NCI-H2081 treated with DMSO at 0.1 percent for 48 hours (cell line): ENCODE data around the gene CHAF1B.
"Not testable (repeated sequence)": the region's sequence is repeated elsewhere in the genome, so short reads cannot be mapped to it uniquely, and the experiment has no call there.

Experiments used
- DNase-seq: peaks from one replicate; lab custom pipeline; 2025; lab: John Stamatoyannopoulos, UW

Gene CHAF1B

DNA sequence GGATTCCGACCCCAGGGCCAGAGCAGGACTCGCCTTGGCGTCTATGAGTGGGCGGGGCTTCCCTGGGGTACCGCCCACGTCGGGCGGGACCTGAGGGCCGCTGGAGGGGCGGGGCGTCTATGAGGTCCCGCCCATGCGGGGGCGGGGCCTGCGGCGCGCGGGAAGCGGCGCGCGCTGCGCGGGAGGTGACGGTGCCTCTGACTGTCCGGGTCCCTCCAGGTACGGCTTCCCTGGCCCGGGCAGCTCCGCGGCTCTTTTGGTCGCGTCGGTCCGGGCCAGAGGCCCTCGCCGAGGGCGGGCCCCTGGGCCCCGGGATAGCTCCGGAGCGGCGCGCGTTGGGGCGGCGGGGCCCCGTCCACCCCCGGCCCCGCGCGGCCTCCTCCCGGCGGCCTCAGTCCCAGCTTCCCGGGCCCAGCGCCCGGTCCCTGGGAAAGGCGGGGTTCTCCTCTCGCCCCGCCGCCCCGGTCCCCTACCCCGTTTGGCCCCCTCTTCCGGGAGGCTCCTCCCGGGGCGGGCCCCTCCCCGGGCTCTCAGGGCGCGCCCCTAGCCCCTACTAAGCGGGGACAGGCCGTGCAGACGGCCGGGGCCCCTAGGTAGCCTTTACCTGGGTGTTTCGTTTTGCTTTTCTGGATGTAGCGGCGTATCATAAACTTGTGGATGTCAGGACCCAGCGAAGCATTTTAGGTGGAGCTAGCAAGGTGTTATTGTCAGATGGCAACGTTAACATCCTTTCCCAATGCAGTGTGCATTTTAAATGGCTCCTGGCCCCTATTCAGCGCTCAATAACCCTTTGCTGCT is at the start of gene CHAF1B:
Gene CHAF1B, plus strand, starts transcription at position 160 of the 798 bp plus-strand sequence. CDS start 745 bp downstream, outside the sequence.
- no peak for DNase-seq

DNA sequence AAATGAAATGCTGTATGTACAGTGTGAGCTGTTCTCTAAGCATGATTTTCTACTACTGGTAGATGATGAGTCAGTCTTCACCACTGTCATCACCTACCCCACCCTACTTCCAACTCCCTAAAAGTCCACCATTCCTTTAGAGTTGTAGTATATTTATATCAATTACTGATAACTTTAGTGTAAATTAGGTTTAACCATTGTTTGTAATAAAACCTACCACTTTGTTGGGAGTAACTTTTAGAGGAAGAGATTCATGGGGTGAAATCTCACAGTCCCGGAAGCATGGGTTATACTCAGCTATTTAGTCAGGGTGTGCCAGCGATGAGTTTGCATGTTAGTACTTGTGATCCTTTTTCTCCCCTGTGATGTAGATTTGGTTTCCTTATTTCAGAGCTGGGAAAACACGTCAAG is 48.1 kb upstream of the CHAF1B start:
- no peak for DNase-seq

DNA sequence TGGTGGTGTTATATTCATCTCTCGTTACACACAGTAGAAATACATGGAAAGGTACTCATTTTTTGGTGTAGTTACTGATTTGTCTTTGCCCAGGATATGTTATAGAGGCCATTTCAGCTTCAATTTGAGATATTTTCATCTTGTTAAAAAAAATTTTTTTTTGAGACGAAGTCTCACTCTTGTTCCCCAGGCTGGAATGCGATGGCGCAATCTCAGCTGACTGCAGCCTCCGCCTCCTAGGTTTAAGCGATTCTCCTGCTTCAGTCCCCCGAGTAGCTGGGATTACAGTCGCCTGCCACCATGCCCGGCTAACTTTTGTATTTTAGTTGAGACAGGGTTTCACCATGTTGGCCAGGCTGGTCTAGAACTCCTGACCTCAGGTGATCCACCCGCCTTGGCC is 46.2 kb upstream of the CHAF1B start:
- no peak for DNase-seq

DNA sequence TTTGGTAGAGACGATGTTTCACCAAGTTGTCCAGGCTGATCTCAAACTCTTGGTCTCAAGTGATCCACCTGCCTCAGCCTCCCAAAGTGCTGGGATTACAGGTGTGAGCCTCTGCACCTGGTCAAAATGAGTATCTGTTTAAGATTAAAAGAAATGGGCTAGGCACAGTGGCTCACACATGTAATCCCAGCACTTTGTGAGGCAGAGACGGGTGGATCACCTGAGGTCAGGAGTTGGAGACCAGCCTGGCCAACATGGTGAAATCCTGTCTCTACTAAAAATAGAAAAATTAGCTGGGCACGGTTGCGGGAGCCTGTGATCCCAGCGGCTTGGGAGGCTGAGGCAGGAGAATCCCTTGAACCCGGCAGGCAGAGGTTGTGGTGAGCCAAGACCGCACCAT is 42.6 kb upstream of the CHAF1B start:
- not testable (repeated sequence) for DNase-seq

DNA sequence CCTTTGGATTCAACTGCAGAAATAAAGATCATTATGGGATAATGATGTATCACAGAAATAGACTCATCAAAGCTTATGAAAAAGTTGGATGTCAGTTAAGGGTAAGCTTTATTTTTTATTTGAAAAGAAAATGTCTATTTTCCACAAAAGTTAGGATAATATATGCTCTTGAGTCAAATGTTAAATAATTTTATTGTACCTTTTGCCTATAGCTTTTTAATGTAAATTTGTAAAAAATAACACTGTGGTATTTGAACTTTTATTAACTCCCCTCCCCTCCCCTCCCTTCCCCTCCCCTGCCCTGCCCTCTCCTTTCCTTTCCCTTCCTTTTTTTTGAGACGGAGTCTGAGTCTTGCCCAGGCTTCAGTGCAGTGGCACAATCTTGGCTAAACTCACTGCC is 40.3 kb upstream of the CHAF1B start:
- no peak for DNase-seq

DNA sequence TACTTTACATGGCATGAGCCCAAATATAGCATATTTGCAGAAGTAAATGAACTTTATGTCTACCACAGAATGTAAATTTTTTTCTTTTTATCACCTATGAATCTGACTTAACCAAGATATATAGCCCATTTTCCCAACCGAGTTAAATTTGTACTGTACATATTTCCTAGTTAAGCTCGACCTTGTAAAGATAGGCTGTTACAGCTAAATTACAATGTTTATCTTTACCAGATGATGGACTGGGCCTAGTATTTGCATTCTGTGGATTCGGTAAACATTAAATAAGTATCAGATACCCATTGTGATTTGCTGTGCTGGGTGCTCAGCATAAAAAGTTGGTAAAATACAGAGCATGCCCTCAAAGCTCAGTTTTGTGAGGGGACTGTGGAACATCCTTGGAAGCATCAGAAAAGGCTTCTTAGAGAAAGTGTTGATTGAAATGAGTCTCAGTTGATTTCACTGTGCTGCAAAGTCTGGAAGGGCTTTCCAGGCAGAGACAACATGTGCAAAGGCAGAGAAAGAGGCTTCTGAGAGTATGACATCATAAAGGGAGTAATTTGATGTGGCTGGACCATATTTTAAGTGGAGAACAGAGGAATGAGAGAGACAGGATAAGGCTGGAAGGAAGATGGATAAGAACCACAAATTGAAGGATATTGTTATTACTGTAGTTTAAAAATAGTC is 37.8 kb upstream of the CHAF1B start:
- no peak for DNase-seq

DNA sequence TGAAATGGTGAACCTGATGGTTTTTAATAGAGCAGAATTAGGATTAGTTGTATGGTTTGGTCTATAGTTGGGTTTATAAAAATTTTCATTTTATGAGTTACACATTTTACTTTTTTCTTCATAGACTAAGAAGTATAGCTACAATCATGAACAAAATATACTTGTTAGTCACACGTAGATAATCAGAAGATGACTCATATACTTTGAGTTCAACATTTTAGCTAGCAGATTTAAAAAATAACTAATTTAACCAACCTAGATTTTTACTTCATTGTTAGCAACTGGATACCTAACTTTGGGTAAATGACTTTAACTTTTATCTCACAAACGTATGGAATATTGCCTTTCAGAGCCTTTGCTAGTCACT is 37.2 kb upstream of the CHAF1B start:
- no peak for DNase-seq

DNA sequence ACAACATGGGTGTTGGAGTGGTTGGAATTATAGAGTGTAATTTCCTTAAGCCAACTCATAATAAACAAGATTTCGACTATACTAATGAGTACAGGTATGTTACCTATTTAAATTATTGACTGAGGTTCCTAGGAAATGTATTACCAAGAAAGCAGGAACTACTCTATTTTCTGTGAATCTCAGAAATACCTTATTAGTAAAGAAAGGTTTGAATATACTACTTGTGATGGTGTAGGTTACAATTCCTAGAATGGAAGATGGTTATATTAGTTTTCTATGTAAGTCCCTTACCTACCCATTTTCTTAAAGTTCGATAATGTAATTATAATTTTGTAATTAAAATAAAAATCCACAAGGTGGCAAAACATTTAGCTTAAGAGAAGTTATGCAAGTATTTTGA is 35.9 kb upstream of the CHAF1B start:
- DNase-seq, result no peak

DNA sequence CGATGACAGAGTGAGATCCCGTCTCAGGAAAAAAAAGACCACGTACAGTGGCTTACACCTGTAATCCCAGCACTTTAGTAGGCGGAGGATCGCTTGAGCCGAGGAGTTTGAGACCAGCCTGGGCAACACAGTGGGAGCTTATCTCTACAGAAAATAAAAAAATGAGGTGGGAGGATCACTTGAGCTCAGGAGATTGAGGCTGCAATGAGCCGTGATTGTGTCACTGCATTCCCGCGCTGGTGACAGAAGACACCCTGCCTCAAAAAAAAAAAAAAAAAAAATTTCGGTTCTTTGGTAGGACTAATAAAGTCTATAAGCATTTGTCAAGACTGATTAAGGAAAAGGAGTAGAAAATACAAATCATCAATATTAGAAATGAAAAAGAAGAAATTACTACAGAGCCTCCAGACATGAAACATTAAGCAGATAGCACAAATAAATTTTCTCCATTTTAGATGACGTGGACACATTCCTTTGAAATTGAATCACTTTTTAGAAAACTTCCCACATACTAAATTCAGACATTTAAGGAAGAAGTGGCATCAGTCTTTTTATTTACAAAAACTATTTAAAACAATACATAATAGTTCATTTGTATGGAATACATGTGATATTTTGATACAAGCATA is 34.8 kb upstream of the CHAF1B start:
- no peak for DNase-seq

DNA sequence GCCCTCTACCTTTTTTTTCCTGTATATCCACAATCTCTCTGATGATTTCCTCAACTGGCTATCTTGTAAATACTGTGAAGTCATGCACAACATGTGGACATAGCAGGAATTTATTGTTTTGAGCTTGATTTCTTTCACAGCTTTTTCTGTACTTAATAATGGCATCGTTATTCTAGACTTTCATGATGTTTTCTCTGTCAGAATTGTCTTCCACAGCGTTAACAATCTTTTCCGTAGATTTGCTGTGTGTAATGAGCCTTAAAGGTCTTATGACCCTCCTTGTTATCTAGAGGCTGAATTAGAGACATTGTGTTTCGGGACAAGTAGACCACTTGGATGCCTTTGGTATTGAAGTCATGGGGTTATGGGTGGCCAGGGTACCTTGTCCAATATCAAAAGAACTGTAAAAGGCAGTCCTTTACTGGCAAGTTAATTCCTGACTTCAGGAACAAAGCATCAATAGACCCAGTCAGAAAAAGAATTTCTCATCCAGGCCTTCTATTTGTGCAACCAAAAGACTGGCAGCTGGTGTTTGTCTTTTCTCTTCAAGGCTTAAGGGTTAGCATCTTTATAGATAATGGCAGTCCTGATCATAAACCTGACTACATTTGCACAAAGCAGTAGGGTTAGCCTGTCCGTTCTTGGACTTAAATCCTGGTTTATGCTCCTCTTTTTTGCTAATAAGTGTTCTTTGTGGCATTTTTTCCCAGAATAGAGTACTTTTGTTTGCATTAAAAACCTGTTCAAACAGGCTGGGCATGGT is 30.1 kb upstream of the CHAF1B start:
- DNase-seq, result no peak

DNA sequence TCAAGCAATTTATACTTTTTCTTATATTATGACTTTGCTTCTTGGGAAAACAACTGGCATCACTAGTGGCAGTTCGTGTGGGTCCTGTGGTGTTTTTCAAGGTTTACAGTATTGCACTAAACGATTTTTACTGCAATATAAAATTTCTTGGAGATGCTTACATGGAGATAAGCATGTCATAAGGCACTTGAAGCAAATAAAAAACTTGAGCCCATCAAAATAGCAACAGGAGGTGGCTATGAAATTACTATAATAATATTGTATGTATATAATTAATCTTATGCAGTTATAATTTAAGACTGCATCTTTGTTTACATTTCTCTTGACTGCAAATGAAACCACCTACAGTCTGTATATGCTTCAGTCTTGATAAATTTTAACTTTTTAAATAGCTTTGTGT is 29.3 kb upstream of the CHAF1B start:
- DNase-seq, result no peak

DNA sequence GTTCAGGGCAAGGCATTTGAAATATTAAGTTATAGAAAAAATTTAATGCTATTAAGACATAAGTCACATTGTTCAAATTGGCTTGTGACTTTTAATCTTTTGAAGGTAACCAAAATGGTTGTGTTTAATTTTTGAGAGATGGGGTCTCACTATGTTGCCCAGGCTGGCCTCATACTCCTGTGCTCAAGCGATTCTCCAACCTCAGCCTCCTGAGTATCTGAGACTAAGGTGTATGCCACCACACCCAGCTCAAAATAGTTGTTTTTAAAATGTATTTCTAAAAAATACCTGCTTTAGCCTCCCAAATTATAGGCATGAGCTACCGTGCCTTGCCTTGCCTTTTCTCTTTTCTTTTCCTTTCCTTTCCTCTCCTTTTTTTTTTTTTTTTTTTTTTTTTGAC is 26.0 kb upstream of the CHAF1B start:
- DNase-seq, result no peak

DNA sequence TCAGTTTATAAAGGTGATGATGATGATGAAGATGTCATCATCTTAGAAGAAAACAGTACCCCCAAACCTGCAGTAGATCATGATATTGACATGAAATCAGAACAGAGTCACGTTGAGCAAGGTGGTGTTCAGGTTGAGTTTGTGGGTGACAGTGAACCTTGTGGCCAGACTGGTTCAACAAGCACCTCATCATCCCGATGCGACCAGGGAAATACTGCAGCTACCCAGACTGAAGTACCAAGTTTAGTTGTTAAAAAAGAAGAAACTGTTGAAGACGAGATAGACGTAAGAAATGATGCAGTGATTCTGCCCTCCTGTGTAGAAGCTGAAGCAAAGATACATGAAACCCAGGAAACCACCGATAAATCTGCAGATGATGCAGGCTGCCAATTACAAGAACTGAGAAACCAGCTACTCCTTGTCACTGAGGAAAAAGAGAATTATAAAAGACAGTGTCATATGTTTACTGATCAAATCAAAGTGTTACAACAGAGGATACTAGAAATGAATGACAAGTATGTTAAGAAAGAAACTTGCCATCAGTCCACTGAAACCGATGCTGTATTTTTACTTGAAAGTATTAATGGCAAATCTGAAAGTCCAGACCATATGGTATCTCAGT is 16.0 kb upstream of the CHAF1B start:
- no peak for DNase-seq

DNA sequence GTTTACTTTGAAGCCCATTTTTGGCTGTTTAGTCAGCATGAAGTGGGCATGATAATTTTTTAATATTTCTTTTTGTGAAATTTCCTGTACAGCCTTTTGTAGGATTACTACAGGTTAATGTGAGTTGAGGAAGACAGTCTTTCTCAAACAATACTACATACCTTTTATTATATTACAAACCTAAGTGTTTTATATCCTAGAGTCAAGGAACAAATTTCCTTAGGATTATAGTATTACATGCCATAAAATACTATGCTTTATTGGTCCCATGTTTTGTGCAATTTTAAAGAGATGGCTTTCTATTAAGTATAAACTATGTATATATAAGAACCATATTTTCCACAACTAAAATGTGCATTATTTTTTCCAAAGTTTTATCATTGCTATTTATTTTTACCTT is 9.2 kb upstream of the CHAF1B start:
- DNase-seq, result no peak

DNA sequence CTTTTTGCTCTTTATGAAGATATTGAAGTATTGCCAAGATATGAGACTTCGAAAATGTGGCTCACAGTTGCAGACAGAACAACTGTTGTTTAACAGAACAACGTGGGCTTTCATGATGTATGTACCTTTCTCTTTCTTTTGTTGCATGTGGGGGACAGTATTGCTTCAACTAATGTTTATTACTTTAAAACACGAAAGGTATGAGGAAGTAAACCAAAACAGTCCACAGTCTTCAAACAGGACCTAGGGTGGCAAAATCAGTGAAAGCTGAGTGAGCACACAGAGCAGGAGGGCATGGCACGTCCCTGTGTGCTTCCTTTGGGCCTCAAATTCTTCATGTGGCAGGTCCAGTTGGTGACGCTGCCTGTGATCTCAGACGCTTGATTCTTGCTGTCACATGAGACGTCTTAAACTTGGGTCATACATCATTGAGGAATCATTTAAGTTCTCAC is 7.8 kb upstream of the CHAF1B start:
- no peak for DNase-seq

DNA sequence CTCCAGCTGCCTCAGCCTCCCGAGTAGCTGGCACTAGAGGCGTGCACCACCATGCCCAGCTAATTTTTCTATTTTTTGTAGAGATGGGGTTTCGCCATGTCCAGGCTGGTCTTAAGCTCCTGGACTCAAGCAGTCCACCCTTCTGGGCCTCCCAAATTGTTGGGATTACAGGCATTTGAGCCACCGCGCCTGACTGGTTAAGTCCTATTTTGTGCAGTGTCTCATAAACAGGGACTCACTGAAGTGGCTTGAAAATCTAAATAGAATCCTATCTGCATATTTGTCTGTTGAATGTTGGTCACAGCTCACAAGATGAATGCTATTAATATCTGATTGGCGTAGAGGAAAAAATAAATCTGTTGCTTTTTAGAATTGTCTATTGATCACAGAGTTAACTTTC is 5.9 kb upstream of the CHAF1B start:
- DNase-seq, result no peak

DNA sequence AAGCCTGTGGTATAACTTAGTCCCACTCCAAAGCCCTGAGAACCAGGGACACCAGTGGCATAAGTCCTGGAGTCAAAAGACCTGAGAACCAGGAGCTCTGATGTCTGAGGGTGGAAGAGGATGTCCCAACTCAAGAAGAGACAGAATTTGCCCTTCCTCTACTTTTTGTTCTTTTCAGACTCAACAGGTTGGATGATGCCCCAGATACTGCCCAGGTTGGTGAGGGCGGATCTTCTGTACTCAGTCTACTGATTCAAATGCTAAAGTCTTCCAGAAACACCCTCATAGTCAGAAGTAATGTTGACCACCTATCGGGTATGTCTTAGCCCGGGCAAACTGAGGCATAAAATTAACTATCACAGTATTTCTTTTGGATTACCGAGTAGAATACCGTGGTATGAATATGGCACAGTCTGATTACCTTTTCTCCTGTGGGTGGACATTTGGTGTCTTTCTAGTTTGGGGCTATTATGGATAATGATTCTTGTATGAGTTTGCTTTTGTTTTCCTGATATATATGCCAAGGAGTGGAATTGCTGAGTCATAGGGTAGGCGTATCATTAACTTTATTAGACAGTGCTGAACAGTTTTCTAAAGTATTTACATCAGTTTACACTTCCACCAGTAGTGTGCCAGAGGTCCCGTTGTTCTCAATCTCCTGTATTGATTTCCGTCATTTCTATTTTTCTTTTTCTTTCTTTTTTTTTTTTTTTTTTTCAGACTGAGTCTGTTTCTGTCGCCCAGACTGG is 3.2 kb upstream of the CHAF1B start:
- no peak for DNase-seq

DNA sequence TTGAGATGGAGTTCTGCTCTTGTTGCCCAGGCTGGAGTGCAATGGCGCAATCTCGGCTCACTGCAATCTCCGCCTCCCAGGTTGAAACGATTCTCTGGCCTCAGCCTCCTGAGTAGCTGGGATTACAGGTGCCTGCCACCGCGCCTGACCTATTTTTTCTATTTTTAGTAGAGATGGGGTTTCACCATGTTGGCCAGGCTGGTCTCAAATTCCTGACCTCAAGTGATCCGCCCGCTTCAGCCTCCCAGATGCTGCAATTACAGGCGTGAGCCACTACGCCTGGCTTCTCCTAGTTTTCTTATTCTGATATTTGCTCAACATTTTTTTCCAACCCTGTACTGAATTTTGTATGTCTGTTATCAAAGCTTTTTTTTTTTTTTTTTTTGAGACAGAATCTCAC is 2.5 kb upstream of the CHAF1B start:
- not testable (repeated sequence) for DNase-seq

DNA sequence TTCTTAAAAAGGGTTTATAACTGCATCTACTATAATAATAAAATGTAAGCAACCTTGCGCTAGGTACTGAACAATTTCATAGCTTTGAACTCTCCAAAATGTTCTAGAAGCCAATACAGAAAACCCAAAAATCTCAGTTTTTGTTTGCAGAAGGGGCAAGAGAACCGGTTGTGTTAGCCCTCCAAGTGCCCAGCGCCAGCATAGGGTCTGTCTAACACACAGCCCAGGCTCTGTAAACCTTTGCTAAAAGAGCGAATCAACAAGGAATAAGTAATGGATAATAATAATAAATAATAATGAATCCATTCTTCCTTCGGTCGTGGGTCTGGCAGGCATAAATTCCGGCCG is 333 bp upstream of the CHAF1B start:
- DNase-seq, result no peak

DNA sequence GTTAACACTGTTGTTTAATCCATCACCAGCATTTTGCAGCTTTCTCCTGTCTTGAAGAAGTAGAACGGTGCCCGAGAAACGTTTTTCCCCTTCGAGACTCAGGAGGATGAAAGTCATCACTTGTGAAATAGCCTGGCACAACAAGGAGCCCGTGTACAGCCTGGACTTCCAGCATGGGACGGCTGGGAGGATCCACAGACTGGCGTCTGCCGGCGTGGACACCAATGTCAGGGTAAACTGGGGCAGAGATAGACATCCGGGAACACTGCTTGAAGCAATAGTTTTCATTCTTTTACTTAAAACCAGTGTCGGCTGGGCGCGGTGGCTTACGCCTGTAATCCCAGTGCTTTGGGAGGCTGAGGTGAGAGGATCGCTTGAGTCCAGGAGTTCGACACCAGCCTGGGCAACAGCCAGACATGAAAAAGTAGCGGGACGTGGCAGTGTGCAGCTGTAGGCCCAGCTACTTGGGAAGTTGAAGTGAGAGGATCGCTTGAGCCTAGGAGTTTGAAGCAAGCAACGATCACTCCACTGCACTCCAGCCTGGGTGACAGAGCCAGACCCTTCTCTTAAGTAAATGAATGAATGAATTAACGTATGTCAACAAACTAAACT is 945 bp downstream of the CHAF1B start:
- DNase-seq, result no peak

DNA sequence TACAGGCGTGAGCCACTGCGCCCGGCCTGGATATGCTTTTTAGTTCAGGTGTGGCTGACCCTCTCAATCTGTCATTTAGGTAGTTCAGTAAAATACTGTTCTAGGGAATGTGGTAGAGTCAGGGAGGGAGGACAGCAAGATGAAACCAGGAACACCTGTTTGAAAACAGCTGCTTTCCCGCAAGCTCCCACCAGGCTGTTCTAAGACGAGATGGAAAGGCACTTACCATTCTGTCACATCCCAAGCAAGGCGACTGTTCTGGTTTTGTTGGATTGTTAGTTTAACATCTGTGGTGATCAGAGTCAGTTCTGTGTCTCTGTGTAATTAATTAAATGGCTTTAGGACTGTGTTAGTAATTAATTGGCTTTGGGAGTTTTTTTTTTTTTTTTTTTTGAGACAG is 2.9 kb downstream of the CHAF1B start:
- DNase-seq, result no peak
